Measurements from ENCODE around the gene JMJD1C.

The JMJD1C gene

DNA sequence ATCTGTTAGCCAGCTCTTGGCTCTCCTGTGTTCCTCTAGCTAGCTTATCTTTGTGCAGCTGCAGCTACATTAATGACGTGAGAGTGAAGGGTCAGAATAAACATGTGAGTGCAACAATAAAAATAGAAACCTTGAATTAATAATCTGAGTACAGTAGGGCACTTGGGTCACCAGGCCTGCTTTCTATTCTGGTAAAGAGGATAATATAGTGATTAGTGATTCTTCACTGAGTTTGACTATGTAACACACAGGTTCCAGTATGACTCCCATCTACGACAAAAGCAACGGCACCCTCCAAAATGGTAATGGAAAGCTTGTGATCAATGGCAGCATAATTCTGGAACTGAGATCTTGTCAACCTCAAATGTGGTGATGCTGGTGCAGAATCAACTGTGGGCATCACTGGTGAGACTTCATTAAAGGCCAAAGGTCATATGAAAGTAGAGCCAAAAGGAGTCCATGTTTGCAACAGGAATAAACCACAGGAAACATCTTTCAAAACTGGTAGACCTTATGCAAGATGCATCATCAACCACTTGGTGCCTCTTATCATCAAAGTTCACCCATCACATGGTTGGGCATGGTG, 255.1 kb downstream of the JMJD1C start:
- no peak for DNase-seq

DNA sequence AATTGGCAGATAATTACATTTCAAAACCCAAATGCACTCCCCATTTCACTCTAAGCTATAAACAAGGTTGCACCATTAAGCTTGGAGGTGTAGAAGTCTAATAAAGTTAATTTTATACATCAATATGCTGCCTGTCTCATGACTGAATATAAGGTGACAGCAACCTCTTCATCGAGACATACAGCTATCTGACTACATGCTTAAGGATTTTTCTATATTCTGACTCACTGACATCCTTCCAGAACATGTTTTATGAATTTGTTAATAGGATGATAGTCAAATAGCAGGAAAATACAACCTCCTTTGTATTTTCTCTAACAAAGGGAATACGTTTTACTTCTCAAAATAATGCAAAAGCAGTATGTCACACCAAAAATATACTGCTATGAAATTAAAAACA, 256.1 kb downstream of the JMJD1C start:
- no peak for DNase-seq

DNA sequence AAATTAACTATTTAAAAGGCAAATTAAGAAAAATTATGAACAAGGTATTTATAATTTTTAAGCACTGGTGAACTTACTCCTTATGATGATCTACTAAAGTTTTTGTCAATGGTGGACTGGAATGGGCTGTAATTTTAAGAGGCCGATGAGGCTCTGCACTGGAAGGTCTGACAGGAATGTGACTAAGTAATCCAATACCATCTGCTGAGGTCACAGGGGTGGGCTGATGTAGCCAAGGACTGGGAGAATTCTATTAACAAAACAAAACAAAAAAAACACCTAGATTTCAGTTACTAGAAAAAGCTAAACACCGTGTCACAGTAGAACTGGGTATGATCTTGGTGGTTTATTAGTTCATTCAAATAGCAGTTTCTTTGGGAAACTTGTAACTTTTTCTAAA, 256.8 kb downstream of the JMJD1C start:
- no peak for DNase-seq

DNA sequence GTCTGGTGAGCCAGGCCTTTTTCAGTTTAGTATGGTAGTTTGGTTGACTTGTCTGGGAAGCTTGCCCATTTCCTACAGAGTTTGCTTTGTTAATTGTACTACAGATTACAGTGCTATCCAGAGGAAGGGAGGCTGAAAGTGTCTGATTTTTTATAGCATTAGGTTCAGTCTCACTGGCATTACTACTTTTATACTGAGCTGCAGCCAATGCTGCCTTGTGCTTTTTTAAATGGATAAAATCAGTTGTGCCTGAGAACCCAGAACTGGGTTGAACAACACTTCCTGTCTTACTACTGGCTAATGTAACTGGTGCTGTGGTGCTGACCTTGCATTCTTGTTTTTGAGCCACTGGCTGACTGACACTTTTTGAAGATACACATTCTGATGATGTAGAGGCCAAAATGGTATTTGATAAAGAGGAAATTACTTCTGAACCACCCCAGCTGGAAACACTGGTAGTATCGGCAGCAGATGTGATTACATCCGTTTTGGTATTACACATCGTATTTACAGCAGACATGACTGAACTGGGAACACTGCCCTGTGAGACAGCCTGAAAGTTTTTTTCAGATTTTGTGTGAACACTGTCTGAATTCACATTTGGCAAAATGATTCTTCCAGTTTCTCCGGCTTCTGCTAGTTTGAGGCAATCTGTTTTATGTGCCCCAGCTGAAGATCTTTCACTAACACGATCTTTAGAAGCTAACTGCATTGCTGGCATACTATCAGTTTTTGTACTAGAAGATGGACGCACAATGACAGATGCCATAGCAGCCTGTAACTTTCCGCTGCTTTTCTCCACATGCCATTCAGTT, 258.6 kb downstream of the JMJD1C start:
- DNase-seq = no peak

DNA sequence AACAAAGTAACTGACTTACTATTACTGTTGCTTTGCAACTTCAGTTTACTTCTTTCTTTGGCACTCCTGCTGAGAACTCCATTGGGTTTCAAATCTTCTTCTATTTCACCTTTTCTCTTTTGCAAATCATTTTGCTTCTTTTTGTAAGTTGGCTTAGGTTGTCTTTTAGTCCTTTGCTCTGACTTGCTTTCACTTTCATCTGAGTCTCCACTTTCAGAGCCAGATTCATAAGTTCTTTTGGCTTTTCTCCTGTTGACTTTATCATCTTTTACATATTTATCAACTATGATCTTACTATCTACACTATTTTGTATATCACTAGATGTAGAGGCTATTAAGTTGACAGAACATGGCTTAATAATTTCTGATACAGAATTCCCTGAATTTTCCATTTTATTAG, 259.2 kb downstream of the JMJD1C start:
- no peak for DNase-seq

DNA sequence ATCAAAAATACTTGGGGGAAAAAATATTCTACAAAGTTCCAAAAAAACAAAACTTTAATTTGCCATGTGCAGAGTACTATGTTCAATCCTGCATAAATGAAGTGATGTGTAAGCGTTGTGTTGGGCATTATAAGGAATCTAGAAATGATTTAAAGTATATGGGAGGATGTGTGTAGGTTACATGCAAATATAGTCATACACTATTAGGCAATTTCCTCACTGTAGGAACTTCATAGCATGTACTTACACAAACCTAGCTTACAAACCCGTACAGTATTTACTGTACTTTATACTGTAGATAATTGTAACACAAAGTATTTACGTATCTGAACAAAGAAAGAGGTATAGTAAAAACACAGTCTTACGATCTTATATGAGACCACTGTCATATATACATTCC, 260.4 kb downstream of the JMJD1C start:
- DNase-seq = no peak

DNA sequence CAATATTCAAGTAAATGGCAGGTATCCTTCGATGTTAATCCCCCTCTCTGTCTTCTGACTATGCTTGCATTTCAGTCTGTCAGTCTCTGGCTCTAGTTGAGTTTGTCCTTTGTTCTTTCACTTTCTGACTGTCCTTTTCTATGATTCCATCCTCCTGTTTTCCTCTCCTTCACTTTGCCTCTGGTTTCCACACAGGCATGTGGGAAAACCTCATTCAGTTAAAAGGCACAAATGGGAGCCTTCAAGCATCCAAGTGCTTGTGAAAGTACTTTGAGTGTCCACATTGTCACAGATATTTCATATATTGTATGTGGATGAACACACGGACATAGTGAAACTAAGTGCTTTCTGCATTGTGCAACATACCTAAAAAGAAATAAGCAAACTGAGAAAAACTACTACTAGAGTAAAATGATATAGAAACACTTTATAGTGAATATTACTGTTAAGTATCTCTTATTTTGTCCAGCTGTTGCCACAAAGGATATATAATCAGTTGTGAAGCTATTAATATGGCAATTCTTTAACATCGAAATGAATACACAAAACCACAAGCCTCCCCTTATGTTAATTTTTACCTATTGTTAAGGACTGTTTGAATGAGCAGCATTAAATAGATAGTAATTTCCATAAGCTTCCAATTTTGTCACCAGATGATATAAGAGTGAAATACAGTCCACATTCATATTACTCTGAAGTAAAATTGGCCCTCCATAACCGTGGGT, 260.9 kb downstream of the JMJD1C start:
- DNase-seq = no peak

DNA sequence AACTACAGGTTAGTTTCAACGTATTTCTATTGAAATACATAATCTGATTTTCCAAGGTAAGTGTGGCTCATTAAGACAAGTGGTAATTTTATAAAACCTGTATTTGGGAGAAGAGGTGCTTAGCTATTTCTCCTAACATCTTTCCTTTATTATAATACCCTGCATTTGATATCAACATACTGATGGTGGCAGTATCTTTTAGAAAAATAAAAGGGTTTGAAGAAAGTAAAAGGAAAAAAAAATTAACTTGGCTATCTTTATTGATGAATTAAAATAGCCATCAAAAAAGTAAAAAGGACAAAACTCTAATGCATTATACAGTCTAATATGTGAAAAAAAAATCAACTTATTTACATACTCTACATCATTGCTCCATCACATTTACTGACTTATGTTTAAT, 264.7 kb downstream of the JMJD1C start:
- DNase-seq = no peak

DNA sequence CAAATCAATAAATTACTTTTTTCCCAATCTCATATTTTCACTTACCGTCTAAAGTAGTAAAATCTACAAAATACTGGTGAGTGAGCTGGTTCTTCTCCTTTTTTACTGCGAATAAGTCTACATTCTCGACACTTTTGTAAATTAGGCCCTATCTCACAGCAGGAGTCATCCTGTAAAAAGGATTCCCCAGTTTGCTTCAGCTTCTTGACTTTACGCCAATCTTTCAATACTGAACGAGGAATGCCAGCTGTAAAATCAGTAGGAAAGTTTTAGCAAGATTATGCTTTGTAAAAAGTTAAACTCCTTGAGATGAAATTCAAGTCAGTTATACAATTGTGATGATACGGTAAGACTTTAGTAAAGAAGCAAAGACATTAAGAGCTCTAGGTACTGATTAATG, 265.3 kb downstream of the JMJD1C start:
- no peak for DNase-seq

DNA sequence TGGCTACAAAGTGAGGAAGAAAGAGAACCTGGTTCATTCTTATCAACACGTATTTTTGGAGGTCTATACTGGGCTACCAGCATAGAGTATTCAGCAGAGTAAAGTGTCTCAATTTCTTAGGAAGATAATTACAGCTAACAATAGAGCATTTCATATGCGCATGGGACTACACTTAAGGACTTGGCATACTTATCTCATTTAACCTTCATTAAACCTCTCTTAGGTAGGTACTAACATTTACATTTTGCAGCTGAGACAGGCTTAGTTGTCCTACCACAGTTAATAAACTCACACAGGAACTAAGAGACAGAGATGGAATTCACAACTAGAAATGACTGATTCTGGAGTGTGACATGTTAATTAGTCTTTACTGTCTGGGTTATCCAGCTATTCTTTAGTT, 266.1 kb downstream of the JMJD1C start:
- DNase-seq = no peak

DNA sequence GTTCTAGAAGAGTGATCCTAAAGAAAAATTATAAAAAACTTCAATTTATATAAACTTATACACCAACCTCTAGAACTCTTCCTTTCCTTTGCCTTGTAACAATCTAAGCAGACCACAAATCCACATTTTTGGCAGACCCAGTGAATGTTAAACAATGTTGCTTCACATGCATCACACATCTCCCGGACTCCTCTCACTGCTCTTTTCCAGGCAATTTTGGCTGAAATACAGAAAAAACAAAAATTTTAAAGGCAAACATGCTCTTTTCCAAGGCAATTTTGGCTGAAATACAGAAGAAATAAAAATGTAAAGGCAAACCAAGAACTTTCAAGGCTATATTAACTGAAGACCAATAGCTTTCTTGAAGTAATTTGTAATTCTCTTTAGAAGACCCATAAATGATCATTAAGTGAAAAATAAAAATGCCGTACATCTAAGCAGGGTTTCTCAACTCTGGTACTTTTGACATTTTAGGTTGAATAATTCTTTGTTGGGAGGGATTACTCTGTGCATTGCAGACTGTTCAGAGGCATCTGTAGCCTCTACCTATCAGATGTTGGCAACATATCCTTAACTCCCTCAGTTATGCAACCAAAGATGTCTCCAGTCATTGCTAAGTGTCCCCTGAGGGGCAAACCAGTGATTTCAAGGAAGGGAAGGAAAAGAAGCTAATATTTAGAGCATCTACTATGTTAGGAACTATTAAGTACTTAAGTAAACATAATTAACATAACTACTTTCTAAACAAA, 268.3 kb downstream of the JMJD1C start:
- no peak for DNase-seq

DNA sequence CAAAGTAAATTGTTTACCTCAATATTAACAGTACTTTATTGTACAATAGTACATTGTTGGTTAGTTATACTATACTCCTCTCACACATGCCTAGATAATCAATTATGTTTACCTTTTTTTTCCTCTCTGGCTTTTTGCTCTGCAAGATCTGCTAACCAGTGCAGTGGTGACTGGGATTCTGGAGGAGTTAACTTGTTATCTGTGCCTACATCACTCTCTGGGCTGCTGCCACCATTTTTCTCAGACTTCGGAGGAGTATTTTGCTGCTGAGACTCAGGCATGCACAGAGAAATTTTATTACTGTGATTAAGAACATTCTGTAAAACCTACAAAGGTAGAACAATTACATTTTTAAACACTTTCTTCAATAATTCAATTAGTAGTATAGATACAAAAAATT, 273.0 kb downstream of the JMJD1C start:
- DNase-seq = no peak

DNA sequence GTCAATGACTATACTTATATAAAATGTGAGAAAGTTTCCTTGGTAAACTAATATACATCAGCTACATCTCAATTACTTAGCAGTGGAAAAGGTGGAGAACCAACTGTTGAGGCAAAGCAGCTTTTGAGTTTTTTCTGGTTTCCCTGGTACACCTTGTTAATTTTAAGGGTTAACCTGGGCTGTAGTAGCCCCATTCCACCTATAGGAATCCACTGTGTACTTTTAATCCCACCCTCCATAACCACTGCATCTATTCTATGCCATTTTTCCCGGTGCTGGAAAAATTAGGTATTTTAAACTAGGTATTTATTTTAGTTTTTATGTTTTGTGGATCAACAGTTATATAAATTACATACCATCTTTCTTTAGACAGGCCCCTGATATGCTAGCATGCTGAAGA, 290.2 kb downstream of the JMJD1C start:
- no peak for DNase-seq

DNA sequence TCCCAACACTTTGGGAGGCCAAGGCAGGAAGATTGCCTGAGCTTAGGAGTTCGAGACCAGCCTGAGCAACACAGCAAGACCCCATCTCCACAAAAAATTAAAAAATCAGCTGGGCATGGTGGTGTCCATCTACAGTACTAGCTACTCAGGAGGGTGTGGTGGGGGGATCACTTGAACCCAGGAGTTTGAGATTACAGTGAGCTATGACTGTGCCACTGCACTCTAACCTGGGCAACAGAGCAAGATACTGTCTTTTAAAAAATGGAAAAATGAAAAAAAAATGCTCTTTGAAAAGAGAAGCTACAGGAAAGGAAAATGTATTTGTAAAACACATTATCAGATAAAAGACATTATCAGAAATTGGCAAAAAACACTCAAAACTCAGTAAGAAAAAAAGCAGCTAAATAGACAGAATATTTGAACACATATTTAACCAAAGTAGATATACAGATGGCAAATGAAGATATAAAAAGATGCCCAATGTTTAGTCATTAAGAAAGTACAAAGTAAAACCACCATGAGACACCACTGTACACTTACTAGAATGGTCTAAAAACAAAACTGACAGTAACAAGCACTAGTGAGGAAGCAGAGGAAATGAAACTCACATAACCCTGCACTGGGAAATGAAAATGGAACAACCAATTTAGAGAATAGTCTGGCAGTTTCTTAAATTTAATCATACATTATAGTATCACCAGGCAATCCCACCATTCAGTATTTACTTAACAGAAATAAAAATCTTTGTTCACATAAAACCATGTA, 292.1 kb downstream of the JMJD1C start:
- DNase-seq = no peak

DNA sequence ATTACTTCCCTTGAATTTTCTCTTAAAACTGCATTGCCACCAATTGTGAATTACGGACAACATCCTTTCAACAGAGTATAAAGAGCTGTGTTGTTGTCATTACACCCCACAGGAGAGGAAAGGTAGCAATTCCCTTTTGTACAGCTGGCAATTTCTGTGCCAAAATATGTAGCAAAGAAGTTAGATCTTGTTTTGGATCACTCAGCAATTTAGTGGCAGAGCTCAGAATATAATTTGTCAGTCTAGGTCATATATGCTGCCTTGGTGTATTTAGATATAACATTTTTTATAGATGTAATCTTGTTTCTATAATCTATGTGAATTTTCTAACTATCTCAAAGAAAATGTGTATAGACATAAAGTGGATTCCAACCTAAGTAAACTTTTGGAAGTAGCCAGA, 293.9 kb downstream of the JMJD1C start:
- no peak for DNase-seq

DNA sequence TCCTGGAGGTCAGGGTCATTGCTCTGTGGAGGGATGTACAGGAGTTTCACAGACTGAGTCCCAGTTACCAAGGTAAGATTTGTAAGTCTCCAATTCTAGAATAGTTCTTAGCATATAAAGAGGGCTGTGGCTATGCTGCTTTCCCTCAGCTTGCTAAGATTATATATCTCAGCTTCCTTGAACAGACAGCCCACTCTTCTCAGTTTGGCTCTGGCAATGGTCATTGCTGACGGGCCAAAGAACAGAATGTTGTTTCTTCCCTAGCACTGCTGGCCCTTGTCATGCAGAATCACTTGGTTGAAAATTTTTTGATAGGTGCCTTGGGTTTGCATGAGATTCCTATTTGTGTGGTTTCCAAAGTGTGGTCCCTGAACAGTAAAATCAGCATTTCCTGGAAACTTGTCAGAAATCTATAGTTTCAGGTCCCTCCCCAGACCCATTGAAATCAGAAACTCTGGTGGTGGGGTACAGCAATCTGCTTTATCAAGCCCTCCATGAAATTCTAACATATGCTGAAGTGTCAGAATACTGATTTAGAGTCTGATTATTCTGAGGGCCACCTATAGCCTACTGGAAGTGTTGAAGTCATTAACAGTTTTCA, 294.4 kb downstream of the JMJD1C start:
- no peak for DNase-seq

DNA sequence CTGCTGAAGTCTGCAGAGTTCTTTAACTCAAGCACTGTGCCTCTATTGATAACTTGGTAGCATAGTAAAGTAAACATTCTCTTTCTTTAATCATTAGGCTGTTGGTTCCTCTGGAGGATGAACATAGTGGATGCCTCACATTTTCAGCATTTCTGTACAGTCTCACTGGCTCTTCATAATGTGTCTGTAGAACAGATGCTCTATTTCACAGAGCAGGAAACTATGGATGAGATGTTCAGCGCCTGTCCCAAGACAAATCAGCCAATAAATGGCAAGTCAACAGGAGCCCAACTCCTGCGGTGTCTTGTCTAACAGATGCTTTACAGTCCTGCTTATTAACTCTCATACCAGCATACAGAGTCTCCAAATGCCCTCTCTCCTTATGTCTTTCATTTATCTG, 296.2 kb downstream of the JMJD1C start:
- no peak for DNase-seq

DNA sequence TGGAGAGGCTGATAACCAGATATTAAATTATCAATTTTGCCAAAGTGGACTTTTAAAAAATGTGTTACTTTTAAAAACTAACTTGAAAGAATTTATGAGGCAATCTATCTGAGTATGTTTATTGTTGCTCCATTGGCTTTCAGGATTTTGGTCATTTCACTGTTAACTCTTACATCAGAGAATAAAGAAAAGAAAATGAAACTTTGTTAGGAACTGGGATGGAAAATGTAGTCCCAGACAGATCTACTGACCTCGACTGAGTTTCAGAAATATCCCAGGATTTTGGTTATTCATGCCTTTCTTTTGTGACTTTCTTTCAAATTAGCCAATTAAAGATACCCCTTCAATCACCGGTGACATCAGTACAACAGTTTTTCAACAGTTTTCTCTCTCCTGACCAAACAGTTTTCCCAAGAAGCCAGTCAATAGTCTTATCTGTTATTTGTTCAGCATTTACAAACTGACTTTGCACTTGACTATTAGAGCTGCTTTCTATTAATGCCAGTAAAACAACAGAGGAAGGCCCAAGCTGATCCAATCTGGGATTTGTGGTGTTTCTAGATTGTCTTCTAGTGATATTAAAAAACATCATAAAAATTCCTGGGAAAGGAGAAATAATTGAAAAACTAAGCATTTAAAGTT, 296.8 kb downstream of the JMJD1C start:
- no peak for DNase-seq

DNA sequence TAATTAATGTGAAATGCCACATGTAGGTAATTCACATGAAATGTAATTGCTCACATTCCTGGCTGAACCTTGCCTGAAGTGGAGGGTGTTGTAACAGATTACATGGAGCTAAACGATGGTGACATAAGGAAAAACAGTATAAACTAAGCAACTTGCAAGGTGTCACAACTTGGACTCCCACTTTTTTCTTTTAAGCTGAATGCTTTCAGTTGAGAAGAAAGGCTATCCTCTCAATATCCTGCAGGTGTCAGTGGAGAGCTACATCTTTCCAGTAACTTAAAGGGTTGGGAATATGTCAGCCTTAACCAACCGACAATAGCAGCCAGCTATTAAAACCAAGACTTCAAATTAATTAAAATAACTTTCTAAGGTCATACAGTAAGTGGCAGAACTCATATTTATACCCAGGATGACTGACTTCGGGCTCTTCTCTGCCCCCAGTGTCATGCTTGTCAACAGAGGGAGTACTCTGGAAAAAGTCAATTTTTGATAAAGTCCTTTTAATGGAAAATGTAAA, 299.0 kb downstream of the JMJD1C start:
- no peak for DNase-seq

DNA sequence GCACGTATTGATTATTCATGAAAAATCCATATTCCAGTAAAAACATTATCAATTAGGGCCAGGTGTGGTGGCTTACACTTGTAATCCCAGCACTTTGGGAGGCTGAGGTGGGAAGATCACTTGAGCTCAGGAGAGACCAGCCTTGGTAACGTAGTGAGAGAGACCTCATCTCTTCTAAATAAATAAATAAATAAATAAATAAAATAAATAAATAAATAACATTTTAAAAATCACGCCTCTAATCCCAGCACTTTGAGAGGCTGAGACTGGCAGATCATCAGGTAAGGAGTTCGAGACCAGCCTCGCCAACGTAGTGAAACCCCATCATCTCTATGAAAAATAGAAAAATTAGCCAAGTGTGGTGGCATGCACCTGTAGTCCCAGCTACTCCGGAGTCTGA, 300.5 kb downstream of the JMJD1C start:
- DNase-seq = no peak

DNA sequence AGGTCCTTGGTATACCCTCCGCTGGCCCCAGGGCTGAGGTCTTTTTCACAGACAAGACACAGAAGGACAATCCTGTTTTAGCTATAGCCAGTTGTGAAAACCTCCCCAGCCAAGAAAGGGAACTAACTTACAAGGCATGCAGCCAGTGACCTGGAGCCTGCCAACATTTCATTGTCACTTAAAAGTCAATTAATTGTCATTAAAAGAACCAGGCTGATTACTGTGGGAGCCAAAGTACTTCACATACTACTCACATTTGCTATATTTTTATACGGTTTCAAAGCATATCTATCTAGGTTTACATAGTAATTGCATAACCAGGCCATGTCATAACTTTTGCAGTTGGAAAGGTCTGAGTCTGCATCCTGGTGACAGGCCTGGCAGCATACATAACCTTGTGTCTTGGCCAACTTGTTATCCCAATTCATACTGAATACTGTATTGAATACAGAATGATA, 301.6 kb downstream of the JMJD1C start:
- no peak for DNase-seq
